HEK293 (cell line): ENCODE measurements around the gene CD109.

Experiments used
- CTCF ChIA-PET: fragments of 350-600 bp; formaldehyde crosslinking; extraction: SDS; loops from one replicate; lab custom pipeline; 2021; ENCODE audit warnings: antibody characterized with exemption; lab: Yijun Ruan, JAX
- POLR2A ChIA-PET: fragments of 300-600 bp; formaldehyde crosslinking; extraction: SDS; loops from one replicate; lab custom pipeline; 2020; ENCODE audit warnings: antibody characterized with exemption, inconsistent platforms; lab: Yijun Ruan, JAX
- H3K27ac ChIP-seq: fragments of 200-500 bp; sonication (Bioruptor generic); 2 replicates; pipeline ENCODE4 v1.5.1; 2014; ENCODE audit warnings: low read depth, low read length, control low read depth, inconsistent platforms; ENCODE audit errors: extremely low read depth
- H3K36me3 ChIP-seq, 2 experiments: fragments of 200-500 bp in 1 of 2; sonication (Bioruptor generic) in 1 of 2; 1 replicate in 1 of 2; 2 replicates in 1 of 2; pipeline ENCODE4 v1.5.1; 2014 to 2017; ENCODE audit warnings: inconsistent platforms in 2 of 2, low read length in 2 of 2; ENCODE audit not compliant: control insufficient read depth in 2 of 2, insufficient read depth in 1 of 2
- H3K4me1 ChIP-seq: fragments of 200-500 bp; sonication (Bioruptor generic); 2 replicates; pipeline ENCODE4 v1.5.1; 2014; ENCODE audit warnings: mild to moderate bottlenecking, low read length, inconsistent platforms; ENCODE audit not compliant: control insufficient read depth, insufficient read depth
- H3K4me3 ChIP-seq: 2 replicates; pipeline ENCODE4 v1.5.1; 2011; ENCODE audit warnings: low read depth, mild to moderate bottlenecking, control low read depth, low read length, moderate library complexity
- H3K9me3 ChIP-seq: fragments of 200-500 bp; sonication (Bioruptor generic); 2 replicates; pipeline ENCODE4 v1.5.1; 2014; ENCODE audit warnings: low read depth, low read length, inconsistent platforms; ENCODE audit not compliant: control insufficient read depth, insufficient read depth
- KLF9 ChIP-seq: fragments of 450-650 bp; formaldehyde crosslinking; IDR thresholded peaks from 2 replicates; pipeline ENCODE4 v1.5.1; 2016; ENCODE audit warnings: missing biosample characterization, missing genetic modification characterization, low read depth
- MYNN ChIP-seq: fragments of 450-650 bp; formaldehyde crosslinking; IDR thresholded peaks from 2 replicates; pipeline ENCODE4 v1.5.1; 2016; ENCODE audit warnings: missing biosample characterization, missing genetic modification characterization, borderline replicate concordance
- PRDM1 ChIP-seq: fragments of 450-650 bp; formaldehyde crosslinking; IDR thresholded peaks from 2 replicates; pipeline ENCODE4; 2016; ENCODE audit warnings: missing biosample characterization, missing genetic modification characterization
- WT1 ChIP-seq: fragments of 450-650 bp; formaldehyde crosslinking; IDR thresholded peaks from 2 replicates; pipeline ENCODE4 v1.5.1; 2016; ENCODE audit warnings: missing biosample characterization, missing genetic modification characterization
- ZBTB17 ChIP-seq: fragments of 450-650 bp; formaldehyde crosslinking; IDR thresholded peaks from 2 replicates; pipeline ENCODE4 v1.5.1; 2016; ENCODE audit warnings: missing biosample characterization, missing genetic modification characterization
- ZBTB20 ChIP-seq: fragments of 450-650 bp; formaldehyde crosslinking; IDR thresholded peaks from 2 replicates; pipeline ENCODE4 v1.5.1; 2016; ENCODE audit warnings: missing biosample characterization, missing genetic modification characterization
- ZFP41 ChIP-seq: fragments of 450-650 bp; formaldehyde crosslinking; IDR thresholded peaks from 2 replicates; pipeline ENCODE4 v1.5.1; 2016; ENCODE audit warnings: missing biosample characterization, missing genetic modification characterization, borderline replicate concordance
- ZIC2 ChIP-seq: fragments of 450-650 bp; formaldehyde crosslinking; IDR thresholded peaks from 2 replicates; pipeline ENCODE4 v1.5.1; 2016; ENCODE audit warnings: missing biosample characterization, missing genetic modification characterization
- ZNF214 ChIP-seq: fragments of 450-650 bp; formaldehyde crosslinking; IDR thresholded peaks from 2 replicates; pipeline ENCODE4 v1.5.1; 2017; ENCODE audit warnings: missing biosample characterization, mild to moderate bottlenecking, missing genetic modification characterization, borderline replicate concordance
- ZNF223 ChIP-seq: fragments of 450-650 bp; formaldehyde crosslinking; IDR thresholded peaks from 2 replicates; pipeline ENCODE4 v1.5.1; 2016; ENCODE audit warnings: missing biosample characterization, missing genetic modification characterization
- ZNF426 ChIP-seq: fragments of 450-650 bp; formaldehyde crosslinking; IDR thresholded peaks from 2 replicates; pipeline ENCODE4 v1.5.1; 2017; ENCODE audit warnings: missing biosample characterization, missing genetic modification characterization, mild to moderate bottlenecking, inconsistent platforms, moderate library complexity
- ZNF558 ChIP-seq: fragments of 450-650 bp; formaldehyde crosslinking; IDR thresholded peaks from 2 replicates; pipeline ENCODE4 v1.5.1; 2016; ENCODE audit warnings: missing biosample characterization, missing genetic modification characterization
- ZNF571 ChIP-seq: fragments of 450-650 bp; formaldehyde crosslinking; IDR thresholded peaks from 2 replicates; pipeline ENCODE4 v1.5.0; 2017; ENCODE audit warnings: missing biosample characterization, missing genetic modification characterization
- ZNF654 ChIP-seq: fragments of 450-650 bp; formaldehyde crosslinking; IDR thresholded peaks from 2 replicates; pipeline ENCODE4 v1.5.1; 2016; ENCODE audit warnings: low read depth, missing biosample characterization, missing genetic modification characterization
- ZNF76 ChIP-seq: fragments of 450-650 bp; formaldehyde crosslinking; IDR thresholded peaks from 2 replicates; pipeline ENCODE4; 2016; ENCODE audit warnings: low read depth, missing biosample characterization, missing genetic modification characterization, borderline replicate concordance
- ZNF776 ChIP-seq: fragments of 450-650 bp; formaldehyde crosslinking; IDR thresholded peaks from 2 replicates; pipeline ENCODE4 v1.5.0; 2017; ENCODE audit warnings: missing biosample characterization, missing genetic modification characterization, borderline replicate concordance
- ZNF777 ChIP-seq: fragments of 450-650 bp; formaldehyde crosslinking; IDR thresholded peaks from 2 replicates; pipeline ENCODE4 v1.5.1; 2017; ENCODE audit warnings: missing biosample characterization, missing genetic modification characterization, borderline replicate concordance
- ZNF830 ChIP-seq: fragments of 450-650 bp; IDR thresholded peaks from 2 replicates; pipeline ENCODE4 v1.5.0; 2018; ENCODE audit warnings: missing biosample characterization, missing genetic modification characterization, low read depth, mild to moderate bottlenecking, moderate library complexity
- TF ChIP-seq, protein P1 (sequence below): fragments of 450-650 bp; formaldehyde crosslinking; IDR thresholded peaks from 2 replicates; pipeline ENCODE4 v1.5.1; 2016; ENCODE audit warnings: missing biosample characterization, missing genetic modification characterization
- TF ChIP-seq, protein P2 (sequence below): fragments of 450-650 bp; formaldehyde crosslinking; IDR thresholded peaks from 2 replicates; pipeline ENCODE4 v1.5.1; 2016; ENCODE audit warnings: missing biosample characterization, missing genetic modification characterization

The CD109 gene

DNA sequence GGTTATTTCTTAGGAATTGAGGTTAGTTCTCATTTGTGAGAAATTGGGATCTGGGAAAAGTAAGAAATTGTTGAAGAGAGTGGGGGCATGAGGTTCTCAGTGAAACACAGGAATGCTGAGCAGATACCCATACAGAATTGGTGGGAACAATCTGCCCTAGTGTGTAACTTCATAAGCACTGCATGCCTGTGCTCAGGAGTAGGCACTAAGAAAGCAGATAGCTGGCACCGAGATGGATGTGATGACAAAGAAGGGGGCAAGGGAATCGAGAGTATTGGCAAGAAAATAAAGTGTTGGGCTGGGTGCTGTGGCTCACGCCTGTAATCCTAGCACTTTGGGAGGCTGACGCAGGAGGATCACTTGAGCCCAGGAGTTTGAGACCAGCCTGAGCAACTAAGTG is 46.2 kb upstream of the CD109 start:
- Histone ChIP-seq H3K4me3 (no peak overlapping the region), H3K4me1 (no peaks in the 10 kb centered on the region), H3K27ac (no peak overlapping the region), H3K36me3 (peaks cover 0 to 3% of the 10 kb centered on the region in 2 experiments; a peak in 2 of 3 replicates), H3K9me3 (no peaks in the 10 kb centered on the region)
- ChIA-PET POLR2A (no interaction called here), CTCF (interaction anchor here (0.6 to 0.8 kb wide), 2 partner anchors 26 to 83 kb away, joined by 3 read pairs; no protein-coding TSS in a partner anchor)
- TF ChIP-seq ZFP41 (no peak), WT1 (tag by site-specific recombination) (no peak), PRDM1 (no peak), ZNF426 (tag by site-specific recombination) (no peak), ZNF558 (tag by site-specific recombination) (no peak), ZNF571 (no peak), ZNF776 (no peak), KLF9 (tag by site-specific recombination) (no peak), ZNF76 (tag by site-specific recombination) (no peak), ZNF214 (tag by site-specific recombination) (no peak), ZBTB17 (tag by site-specific recombination) (no peak), MYNN (tag by site-specific recombination) (no peak), ZNF830 (tag by site-specific recombination) (no peak), ZBTB20 (no peak), ZNF654 (tag by site-specific recombination) (no peak), ZNF777 (tag by site-specific recombination) (no peak), ZNF223 (no peak), ZIC2 (no peak)
- TF ChIP-seq, protein P1, sequence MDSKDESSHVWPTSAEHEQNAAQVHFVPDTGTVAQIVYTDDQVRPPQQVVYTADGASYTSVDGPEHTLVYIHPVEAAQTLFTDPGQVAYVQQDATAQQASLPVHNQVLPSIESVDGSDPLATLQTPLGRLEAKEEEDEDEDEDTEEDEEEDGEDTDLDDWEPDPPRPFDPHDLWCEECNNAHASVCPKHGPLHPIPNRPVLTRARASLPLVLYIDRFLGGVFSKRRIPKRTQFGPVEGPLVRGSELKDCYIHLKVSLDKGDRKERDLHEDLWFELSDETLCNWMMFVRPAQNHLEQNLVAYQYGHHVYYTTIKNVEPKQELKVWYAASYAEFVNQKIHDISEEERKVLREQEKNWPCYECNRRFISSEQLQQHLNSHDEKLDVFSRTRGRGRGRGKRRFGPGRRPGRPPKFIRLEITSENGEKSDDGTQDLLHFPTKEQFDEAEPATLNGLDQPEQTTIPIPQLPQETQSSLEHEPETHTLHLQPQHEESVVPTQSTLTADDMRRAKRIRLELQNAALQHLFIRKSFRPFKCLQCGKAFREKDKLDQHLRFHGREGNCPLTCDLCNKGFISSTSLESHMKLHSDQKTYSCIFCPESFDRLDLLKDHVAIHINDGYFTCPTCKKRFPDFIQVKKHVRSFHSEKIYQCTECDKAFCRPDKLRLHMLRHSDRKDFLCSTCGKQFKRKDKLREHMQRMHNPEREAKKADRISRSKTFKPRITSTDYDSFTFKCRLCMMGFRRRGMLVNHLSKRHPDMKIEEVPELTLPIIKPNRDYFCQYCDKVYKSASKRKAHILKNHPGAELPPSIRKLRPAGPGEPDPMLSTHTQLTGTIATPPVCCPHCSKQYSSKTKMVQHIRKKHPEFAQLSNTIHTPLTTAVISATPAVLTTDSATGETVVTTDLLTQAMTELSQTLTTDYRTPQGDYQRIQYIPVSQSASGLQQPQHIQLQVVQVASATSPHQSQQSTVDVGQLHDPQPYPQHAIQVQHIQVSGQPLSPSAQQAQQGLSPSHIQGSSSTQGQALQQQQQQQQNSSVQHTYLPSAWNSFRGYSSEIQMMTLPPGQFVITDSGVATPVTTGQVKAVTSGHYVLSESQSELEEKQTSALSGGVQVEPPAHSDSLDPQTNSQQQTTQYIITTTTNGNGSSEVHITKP (tag by site-specific recombination), result no peak
- TF ChIP-seq, protein P2, sequence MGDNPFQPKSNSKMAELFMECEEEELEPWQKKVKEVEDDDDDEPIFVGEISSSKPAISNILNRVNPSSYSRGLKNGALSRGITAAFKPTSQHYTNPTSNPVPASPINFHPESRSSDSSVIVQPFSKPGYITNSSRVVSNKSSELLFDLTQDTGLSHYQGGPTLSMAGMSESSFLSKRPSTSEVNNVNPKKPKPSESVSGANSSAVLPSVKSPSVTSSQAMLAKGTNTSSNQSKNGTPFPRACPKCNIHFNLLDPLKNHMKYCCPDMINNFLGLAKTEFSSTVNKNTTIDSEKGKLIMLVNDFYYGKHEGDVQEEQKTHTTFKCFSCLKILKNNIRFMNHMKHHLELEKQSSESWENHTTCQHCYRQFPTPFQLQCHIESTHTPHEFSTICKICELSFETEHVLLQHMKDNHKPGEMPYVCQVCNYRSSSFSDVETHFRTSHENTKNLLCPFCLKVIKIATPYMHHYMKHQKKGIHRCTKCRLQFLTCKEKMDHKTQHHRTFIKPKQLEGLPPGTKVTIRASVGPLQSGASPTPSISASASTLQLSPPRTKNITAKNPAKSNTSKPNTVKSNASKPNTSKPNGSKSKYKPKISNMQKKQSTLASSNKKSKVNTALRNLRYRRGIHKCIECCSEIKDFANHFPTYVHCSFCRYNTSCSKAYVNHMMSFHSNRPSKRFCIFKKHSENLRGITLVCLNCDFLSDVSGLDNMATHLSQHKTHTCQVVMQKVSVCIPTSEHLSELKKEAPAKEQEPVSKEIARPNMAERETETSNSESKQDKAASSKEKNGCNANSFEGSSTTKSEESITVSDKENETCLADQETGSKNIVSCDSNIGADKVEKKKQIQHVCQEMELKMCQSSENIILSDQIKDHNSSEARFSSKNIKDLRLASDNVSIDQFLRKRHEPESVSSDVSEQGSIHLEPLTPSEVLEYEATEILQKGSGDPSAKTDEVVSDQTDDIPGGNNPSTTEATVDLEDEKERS (tag by site-specific recombination), result no peak
